ENCODE results near the gene ADAM8.

ADAM8 gene

GRCh38 chr10:133308421-133309099, 31.9 kb upstream of the ADAM8 start, which contains the start of the genes TUBGCP2 and ZNF511:
Gene TUBGCP2, minus strand, starts transcription at chr10:133308872. Its CDS starts 5,931 bp downstream, at chr10:133302941.
Gene ZNF511, plus strand, starts transcription at chr10:133308914. Its CDS starts 30 bp downstream, at chr10:133308944.
- DNase-seq, result peak; percentile 49 to 98

GRCh38 chr10:133307776-133308420, 31.2 kb upstream of the ADAM8 start:
- DNase-seq, result peak; percentile 36 to 64

DNA sequence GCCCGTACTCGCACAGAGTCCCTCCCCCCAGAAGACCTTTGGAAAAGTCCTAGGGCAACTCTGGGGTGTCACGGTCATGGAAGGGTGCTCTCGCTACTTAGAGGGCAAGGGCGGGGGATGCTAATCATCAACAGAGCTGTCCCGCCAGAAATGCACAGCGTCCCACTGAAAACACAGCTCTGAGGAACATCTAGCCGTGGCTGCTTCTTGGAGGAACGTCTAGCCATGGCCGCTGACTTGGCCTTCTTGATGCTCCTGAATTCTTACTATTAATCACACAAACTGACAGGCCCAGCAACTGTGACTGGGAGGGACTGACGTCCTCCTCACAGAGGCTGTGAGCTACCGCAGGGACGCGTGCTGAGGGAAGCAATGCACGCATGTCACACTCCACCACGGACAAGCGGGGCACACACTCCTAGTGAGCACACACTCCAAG, 30.3 kb upstream of the ADAM8 start:
- DNase-seq, result no peak

DNA sequence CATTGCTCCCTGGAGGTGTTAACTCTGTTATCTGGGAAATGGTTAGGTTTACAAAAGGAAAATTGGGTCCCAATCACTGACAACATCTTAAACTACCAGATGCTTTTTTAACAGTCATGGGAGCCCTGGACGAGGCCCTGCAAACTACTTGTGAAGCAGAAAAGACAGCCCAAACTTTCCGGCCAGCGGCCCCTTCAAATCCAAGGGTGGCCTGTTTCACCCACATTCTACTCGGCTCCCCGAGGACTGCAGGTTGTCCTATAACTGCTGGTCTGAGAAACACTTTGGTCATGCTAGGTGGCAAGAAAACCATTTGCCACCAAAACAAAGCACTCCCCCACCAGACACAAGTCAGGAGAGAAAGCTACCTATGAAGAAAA, 29.4 kb upstream of the ADAM8 start:
- no peak for DNase-seq

- DNase-seq, result no peak
Observed at GRCh38 chr10:133303206-133303605, 26.5 kb upstream of the ADAM8 start.

GRCh38 chr10:133302230-133302629, 25.6 kb upstream of the ADAM8 start:
- DNase-seq, result no peak

DNA sequence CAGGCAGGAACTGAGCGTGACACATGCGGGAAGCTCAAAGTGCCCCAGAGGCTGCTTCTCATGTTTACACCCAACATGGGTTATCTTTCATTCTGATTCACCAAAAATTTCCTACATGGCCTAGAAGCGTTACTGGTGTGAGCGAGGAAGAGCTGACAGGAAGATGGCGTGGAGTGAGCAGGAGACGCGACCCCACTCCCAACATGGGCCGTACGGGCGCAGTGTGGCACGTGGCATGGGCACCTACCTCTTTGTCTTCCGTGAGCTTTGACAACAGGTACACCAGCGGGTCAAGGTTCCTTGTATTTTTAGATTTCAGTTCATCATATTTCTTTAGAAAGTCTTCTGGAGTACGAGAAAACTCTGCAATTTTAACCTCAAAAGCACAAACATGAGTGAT, 23.1 kb upstream of the ADAM8 start:
- DNase-seq, result no peak

- no peak for DNase-seq
Observed at GRCh38 chr10:133299224-133299623, 22.6 kb upstream of the ADAM8 start.

- no peak for DNase-seq
Observed at GRCh38 chr10:133298466-133298865, 21.8 kb upstream of the ADAM8 start.

DNA sequence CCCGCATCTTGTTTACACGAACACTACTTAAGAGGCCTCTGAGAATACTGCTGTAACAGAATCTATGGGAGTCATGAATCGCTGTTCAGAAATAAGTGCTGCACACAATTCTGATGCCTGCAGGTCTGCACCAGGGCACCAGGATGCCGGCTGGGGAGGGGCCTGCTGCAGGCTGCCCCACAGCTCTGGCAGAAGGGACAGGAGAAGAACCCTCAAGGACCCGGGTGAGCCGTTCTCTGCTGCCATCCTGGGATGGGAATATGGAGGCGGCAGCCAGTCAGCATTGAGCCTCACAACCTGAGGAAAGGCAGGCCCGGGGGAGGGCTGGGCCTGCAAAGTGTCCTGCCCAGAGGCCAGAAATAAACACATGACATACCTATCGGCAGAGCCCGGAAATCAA, 20.8 kb upstream of the ADAM8 start:
- no peak for DNase-seq

DNA sequence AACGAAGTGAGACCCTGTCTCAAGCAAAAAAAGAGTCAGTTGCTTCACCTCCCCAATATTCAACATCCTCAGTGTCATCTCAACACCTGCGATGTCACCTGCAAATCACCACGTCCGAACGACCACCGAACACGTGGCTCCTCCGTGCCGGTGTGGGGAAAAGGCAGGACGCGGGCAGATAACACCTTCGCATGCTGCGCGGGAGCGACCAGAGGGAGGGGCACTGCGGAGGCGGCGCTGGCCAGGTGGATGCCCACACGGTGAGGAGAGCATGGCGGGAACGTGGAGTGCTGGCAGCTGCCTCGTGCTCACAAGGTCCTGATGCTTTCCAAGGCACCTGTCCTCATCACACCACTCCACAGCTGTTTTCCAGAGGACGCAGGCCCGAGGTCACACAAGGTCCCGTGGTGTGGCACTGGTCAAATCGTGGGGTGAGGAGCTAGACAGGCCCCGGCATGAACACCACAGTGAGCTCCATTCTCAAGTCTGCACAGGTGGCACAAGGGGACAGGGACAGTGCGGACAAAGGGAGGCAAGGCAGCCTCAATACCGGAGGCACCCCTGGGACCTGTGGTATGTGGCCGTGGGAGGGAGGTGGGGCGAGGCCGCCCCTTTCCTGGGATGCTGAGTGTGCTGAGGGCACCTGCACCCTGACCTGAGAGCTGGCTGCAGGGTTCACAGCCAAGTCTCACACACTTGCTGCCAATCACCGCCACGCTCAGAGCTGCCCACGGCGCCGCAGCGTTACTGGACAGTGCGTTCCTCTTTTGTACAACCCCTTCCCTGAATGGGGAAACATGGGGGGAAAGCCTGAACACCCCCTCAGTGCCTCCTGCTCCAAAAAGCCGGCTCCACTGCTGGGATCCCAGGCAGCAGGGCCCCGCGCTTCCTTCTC, 19.0 kb upstream of the ADAM8 start:
- DNase-seq, result no peak

DNA sequence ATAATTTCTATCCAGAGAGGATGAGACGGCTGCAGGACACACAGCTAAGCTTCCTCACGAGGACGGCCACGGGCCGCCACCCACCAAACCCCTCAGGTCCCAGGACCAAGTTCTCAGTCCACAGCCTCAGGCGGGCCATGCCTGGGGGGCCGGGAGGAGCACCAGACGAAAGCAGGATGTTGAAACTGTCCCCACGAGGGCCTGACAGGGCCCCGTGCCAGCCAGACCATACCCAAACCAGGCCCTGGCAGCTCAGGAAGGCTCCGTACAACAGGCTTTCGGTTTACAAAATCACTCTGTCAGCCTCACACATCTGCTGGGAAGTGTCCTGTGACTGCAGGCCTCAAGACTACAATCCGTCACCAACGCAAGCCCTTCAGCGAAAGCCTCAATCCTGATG, 17.5 kb upstream of the ADAM8 start:
- no peak for DNase-seq

- DNase-seq, result no peak
Observed at GRCh38 chr10:133293810-133294119, 17.1 kb upstream of the ADAM8 start.

DNA sequence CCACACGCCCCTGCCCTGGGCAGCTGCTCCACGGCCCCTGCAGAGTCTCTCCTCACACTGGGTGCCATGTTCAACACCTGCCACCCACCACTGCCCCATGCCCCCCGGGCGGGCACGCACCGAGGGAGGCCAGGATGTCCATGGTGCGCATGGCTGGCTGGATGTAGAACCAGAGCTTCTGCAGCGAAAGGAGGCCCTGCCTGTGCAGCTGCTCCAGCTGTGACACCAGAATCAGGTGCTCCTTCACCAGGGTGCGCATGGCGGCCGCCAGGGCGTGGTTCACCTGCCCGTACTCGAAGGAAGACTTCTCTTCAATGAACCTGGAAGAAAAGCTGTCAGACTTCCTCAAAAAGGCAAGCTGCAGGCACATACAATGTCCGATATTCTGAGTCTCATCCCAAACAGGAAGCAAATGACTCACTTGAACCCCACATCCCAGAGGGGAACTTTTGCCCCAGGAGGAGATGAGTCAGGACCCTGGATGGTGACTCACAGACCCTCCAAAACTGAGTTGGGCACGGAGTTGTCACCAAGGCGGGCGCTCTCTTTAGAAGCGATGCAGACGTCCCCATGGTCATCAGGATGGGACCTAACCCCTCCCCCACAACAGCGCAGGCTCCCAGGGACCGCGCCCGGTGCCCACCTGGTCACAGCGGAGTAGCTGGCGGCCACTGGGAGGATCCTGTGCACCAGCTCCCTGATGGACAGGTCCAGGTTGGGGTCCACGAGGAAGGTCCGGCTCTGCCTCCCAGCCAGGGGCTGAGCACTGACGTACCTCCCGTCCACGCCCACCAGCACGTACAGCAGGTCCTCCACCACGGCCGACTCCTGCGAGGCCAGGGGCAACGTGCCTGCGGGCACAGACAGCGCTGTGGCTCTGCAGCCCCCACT, 16.5 kb upstream of the ADAM8 start:
- peak; percentile 47 to 88 for DNase-seq

DNA sequence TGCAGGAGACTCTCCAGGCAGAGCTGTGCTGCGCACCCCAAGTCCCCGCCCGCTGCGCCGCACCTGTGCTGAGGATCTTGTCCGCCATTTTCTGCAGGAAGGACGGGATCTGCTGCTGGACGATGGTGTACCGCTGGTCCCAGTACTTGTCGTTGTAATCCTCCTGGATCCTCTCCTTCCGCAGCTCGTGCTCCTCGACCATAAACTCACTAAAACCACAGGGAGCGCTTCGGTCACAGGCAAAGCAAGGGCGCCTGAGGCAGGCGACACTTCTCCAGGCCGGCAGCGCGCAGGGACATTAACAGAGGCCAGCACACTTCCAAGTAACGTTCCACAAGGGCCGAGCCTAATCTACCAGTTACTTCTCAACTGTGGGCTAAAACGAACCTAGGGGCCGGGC, 13.1 kb upstream of the ADAM8 start:
- no peak for DNase-seq

GRCh38 chr10:133287832-133288500, 11.3 kb upstream of the ADAM8 start:
- DNase-seq, result no peak

DNA sequence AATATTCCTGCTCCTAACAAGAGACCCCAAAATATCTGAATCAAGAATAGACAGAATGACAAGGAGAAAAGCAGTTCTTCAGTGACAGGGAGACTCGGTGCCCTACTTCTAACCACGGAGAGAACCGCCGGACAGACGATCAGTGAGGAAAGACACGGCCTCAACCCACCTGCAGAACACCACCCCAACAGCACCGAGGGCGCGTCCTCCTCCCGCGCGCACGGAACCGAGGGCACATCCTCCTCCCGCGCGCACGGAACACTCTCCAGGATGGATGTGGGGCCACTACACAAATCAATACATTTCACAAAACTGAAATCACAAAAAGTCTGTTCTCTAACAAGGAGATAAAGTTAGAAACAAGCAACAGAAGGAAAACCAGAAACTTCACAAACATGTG, 9.7 kb upstream of the ADAM8 start:
- no peak for DNase-seq

GRCh38 chr10:133285217-133285616, 8.5 kb upstream of the ADAM8 start:
- no peak for DNase-seq

DNA sequence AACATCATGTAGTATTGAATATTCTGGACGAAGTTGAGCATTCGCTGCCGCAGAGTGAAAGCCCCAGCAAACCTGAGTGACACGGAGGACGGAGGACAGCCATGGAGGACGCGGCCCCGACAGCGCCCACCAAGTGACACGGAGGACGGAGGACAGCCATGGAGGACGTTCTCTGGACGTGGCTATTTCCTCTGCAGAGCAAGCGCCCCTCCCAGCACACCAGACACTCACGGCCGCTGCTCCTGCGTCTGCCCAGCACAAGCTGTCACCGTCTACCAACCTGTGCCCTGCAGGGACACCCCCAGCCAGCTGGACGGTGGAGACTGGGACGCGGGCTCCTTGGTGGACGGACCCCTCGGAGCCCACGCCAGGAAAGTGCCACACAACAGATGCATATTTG, 7.3 kb upstream of the ADAM8 start:
- DNase-seq, result no peak

DNA sequence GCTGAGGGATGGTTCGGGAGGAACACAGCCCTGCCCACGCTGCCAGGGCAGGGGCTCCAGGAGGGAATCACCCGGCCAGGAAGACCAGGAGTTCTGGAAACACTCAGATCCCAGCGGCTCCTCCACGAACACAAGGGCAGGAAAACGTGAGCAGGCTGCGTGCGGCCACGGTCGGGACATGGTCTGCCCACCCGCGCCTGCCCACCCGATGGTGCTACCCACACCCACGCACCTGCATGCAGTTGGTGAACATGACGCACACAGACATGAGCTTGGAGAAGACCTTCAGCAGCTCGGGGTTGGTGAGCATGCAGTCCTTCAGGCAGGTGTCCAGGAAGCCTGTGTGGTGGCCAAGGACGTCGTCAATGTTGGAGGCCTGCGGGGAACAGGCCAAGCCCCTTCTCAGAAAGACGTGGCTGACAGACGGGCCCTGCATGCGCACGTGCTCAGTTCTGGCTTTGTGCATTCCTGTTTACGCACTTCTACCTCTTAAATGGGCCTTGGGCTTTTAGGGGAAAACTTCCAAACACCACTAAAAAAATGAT, 6.2 kb upstream of the ADAM8 start:
- DNase-seq, result no peak

DNA sequence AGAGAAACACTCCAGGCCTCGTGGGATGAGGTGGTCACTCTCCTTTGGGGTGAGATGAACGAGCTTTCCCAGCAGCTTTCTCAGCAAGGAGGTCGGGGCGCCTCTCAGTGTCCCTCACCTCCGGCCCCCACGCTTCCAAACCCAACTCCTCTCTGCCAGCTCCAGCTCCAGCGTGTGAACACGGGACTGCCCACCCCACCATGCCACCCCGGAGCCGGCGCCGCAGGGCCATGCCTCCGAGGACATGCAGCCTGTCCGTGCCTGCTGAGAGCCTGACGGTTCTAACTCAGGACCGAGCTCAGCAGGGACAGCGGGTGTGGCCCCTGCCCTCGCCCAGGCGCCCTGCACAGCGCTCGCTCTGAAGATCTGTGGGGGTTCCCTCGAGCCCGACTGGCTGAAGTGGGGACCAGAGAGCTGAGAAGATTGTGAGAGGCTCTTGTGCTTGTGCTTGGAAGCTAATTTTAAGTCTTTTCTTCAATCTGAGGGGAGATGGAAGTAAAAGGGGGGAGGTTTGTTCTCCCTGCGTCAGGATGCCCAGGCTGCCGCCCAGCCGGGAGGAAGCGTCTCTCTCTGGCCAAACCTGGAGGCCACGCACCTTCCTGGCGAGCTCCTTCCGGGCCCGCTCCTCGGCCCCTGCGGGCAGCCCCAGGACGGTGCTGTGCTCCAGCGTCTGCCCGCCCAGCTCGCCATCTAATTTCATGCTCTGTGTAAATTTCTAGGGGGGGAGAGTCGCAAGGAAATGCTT, 5.1 kb upstream of the ADAM8 start:
- no peak for DNase-seq

Measured in bone marrow (tissue), 2 donors.